HepG2 (cell line): ENCODE measurements around the gene ATRN. TPM values are rescaled to one million over a fixed set of nuclear protein-coding genes. Genes with fewer than 3 reads are reported as not detected.

ENCODE experiments used
- AGO2 ChIP-seq: fragments of 200-400 bp; formaldehyde crosslinking; optimal IDR thresholded peaks from 2 replicates; pipeline ENCODE3; 2017; ENCODE audit warnings: mild to moderate bottlenecking, low read depth, low read length, moderate library complexity
- ARID3A ChIP-seq: IDR thresholded peaks from 2 replicates; pipeline ENCODE4 v1.6.1; 2012; ENCODE audit warnings: low read depth, low read length, improper control_type of control experiment
- PCBP2 ChIP-seq: fragments of 200-400 bp; formaldehyde crosslinking; optimal IDR thresholded peaks from 2 replicates; pipeline ENCODE3; 2018; ENCODE audit warnings: low read length, low read depth; ENCODE audit not compliant: poor library complexity, severe bottlenecking
- PHF21A ChIP-seq: sonication (generic); formaldehyde crosslinking; IDR thresholded peaks from 2 replicates; pipeline ENCODE4 v1.5.0; 2020; ENCODE audit warnings: mild to moderate bottlenecking, missing genetic modification reagents
- REXO4 ChIP-seq: sonication (generic); formaldehyde crosslinking; IDR thresholded peaks from 2 replicates; pipeline ENCODE4 v1.8.0; 2022; ENCODE audit warnings: missing genetic modification reagents, mild to moderate bottlenecking, borderline replicate concordance
- SKIL ChIP-seq: sonication (generic); formaldehyde crosslinking; IDR thresholded peaks from 2 replicates; pipeline ENCODE4 v1.8.0; 2022; ENCODE audit warnings: missing genetic modification reagents, mild to moderate bottlenecking, moderate library complexity, borderline replicate concordance
- SNAPC4 ChIP-seq: sonication (generic); formaldehyde crosslinking; IDR thresholded peaks from 2 replicates; pipeline ENCODE4 v1.4.0; 2020; ENCODE audit warnings: mild to moderate bottlenecking, missing genetic modification reagents
- TOPORS ChIP-seq: sonication (generic); formaldehyde crosslinking; IDR thresholded peaks from 2 replicates; pipeline ENCODE4 v1.8.0; 2023; ENCODE audit warnings: mild to moderate bottlenecking, missing genetic modification reagents
- ZBTB43 ChIP-seq: sonication (generic); formaldehyde crosslinking; conservative IDR thresholded peaks from 2 replicates; pipeline ENCODE4 v1.4.0; 2020; ENCODE audit warnings: missing genetic modification reagents
- ZNF317 ChIP-seq: sonication (generic); formaldehyde crosslinking; IDR thresholded peaks from 2 replicates; pipeline ENCODE4 v1.5.0; 2020; ENCODE audit warnings: mild to moderate bottlenecking, missing genetic modification reagents
- ZNF639 ChIP-seq: conservative IDR thresholded peaks from 2 replicates; pipeline ENCODE4 v1.6.1; 2018; ENCODE audit warnings: missing genetic modification reagents
- ZNF770 ChIP-seq: sonication (generic); formaldehyde crosslinking; IDR thresholded peaks from 2 replicates; pipeline ENCODE4 v1.5.0; 2020; ENCODE audit warnings: mild to moderate bottlenecking, missing genetic modification reagents
- polyA plus RNA-seq, 8 experiments: library from polyadenylated mRNA; depleted of rRNA in 3 of 8; stranded (reverse) in 7 of 8; unstranded in 1 of 8; fragments of >200 nt; fragmentation: Illumina TruSeq in 4 of 8; extraction: Trizol in 4 of 8; gene quantifications; 2 replicates each; pipeline versions ENCODE4 v1.2.1 to v1.2.3, GENCODE V29; 2011 to 2016; ENCODE audit warnings: low read depth in 4 of 8, missing spikeins in 1 of 8, mixed read lengths in 1 of 8; ENCODE audit not compliant: insufficient read depth in 1 of 8
- total RNA-seq, 5 experiments: library from RNA; depleted of rRNA; stranded (reverse); fragments of >200 nt; fragmentation: Illumina TruSeq; extraction: Trizol; gene quantifications; 2 replicates each; pipeline ENCODE4 v1.2.3, GENCODE V29; 2016; ENCODE audit warnings: low read depth in 1 of 5

The ATRN gene
- total and polyA plus RNA-seq, 2 of the 13 experiments (the other 11 are each of a cell fraction or from before 2014, with no cell fraction given): 44.2 to 81.1 TPM

GRCh38 chr20:3471397-3472021 is 691 bp downstream of the ATRN start (continued):
- TF ChIP-seq SKIL (CRISPR knock-in tag): no peak
- TF ChIP-seq ZBTB43 (CRISPR knock-in tag): no peak
- peak; percentile 33; the same call in 1 of the 2 replicates for TF ChIP-seq ZNF317
- TF ChIP-seq REXO4 (CRISPR knock-in tag): no peak; the same call in 1 of the 2 replicates
- TF ChIP-seq PHF21A (CRISPR knock-in tag): no peak
- no peak for TF ChIP-seq ARID3A
- TF ChIP-seq SNAPC4 (CRISPR knock-in tag): peak; percentile 17; the same call in 1 of the 2 replicates
- TF ChIP-seq ZNF639: no peak
- TF ChIP-seq PCBP2: no peak
- peak; percentile 6 for TF ChIP-seq AGO2
- no peak for TF ChIP-seq ZNF770 (CRISPR knock-in tag)
- no peak for TF ChIP-seq TOPORS (CRISPR knock-in tag)
